SU-DHL-6 (cell line): Measurements from ENCODE around the gene ME1.

Source experiments
- H2AFZ ChIP-seq: fragments of 200-600 bp; sonication (generic); 2 replicates; pipeline ENCODE4 v1.6.1; 2014; ENCODE audit warnings: low read depth, mild to moderate bottlenecking, moderate library complexity, mixed read lengths, antibody characterized with exemption, low read length; ENCODE audit not compliant: severe bottlenecking
- H3F3A ChIP-seq: fragments of 200-600 bp; shearing (Covaris generic); 2 replicates; pipeline ENCODE4 v1.6.0; 2016; ENCODE audit warnings: antibody characterized with exemption, mild to moderate bottlenecking; ENCODE audit not compliant: insufficient read depth
- H3K27ac ChIP-seq: fragments of 200-600 bp; sonication (generic); 2 replicates; pipeline ENCODE4 v1.5.1; 2016; ENCODE audit warnings: low read depth, mild to moderate bottlenecking, low read length, moderate library complexity, mixed read lengths
- H3K27me3 ChIP-seq: fragments of 200-600 bp; sonication (generic), shearing (Covaris generic); 2 replicates; pipeline ENCODE4 v1.6.0; 2014; ENCODE audit warnings: mild to moderate bottlenecking, low read length
- H3K36me3 ChIP-seq: fragments of 200-600 bp; sonication (generic); 2 replicates; pipeline ENCODE4 v1.6.1; 2014; ENCODE audit warnings: mild to moderate bottlenecking, low read length, mixed read lengths
- H3K4me2 ChIP-seq: fragments of 300-600, 200-600 bp; shearing (Covaris generic), sonication (generic); 2 replicates; pipeline ENCODE4 v1.6.0; 2014; ENCODE audit warnings: low read length, low read depth, mild to moderate bottlenecking; ENCODE audit not compliant: poor library complexity, severe bottlenecking
- H3K4me3 ChIP-seq: fragments of 200-600 bp; sonication (generic); 2 replicates; pipeline ENCODE4 v1.5.1; 2014; ENCODE audit warnings: antibody characterized with exemption, low read length, mild to moderate bottlenecking, mixed read lengths; ENCODE audit not compliant: insufficient read depth, poor library complexity, severe bottlenecking
- H3K79me2 ChIP-seq: fragments of 200-600 bp; sonication (generic); 2 replicates; pipeline ENCODE4 v1.6.1; 2014; ENCODE audit warnings: mild to moderate bottlenecking, low read length, moderate library complexity; ENCODE audit not compliant: insufficient read depth
- H3K9ac ChIP-seq: fragments of 200-600 bp; sonication (generic); 2 replicates; pipeline ENCODE4 v1.7.0; 2014; ENCODE audit warnings: mild to moderate bottlenecking, low read length
- H3K9me2 ChIP-seq: fragments of 200-600 bp; sonication (generic); replicated peaks from 2 replicates; pipeline ENCODE4 v1.6.1; 2014; ENCODE audit warnings: low read length; ENCODE audit not compliant: insufficient read depth
- H3K9me3 ChIP-seq: fragments of 200-600 bp; sonication (generic); 2 replicates; pipeline ENCODE4 v1.6.1; 2014; ENCODE audit warnings: low read length, mixed read lengths; ENCODE audit not compliant: insufficient read depth
- H4K20me1 ChIP-seq: fragments of 200-600 bp; sonication (generic); 2 replicates; pipeline ENCODE4 v1.6.1; 2014; ENCODE audit warnings: low read depth, mild to moderate bottlenecking, antibody characterized with exemption, low read length, moderate library complexity, mixed read lengths
- CTCF ChIP-seq: fragments of 200-600 bp; sonication (generic); IDR thresholded peaks from one replicate; pipeline ENCODE4 v1.5.1; 2017; ENCODE audit warnings: antibody characterized with exemption, mild to moderate bottlenecking, low read length, moderate library complexity; ENCODE audit not compliant: insufficient read depth, poor library complexity, severe bottlenecking
- EZH2phosphoT487 ChIP-seq: fragments of 200-600 bp; sonication (generic), shearing (Covaris generic); conservative IDR thresholded peaks from 2 replicates; pipeline ENCODE4 v1.6.1; 2018; ENCODE audit warnings: mild to moderate bottlenecking, antibody characterized with exemption, low read length, moderate library complexity, mixed read lengths

The ME1 gene

GRCh38 chr6:83359638-83360037, 71.2 kb downstream of the ME1 start:
- Histone ChIP-seq H2AFZ (no peak overlapping the region), H3K27ac (no peak overlapping the region)
- no peak for TF ChIP-seq CTCF
- TF ChIP-seq EZH2phosphoT487: no peak

GRCh38 chr6:83354747-83355146, 76.1 kb downstream of the ME1 start:
- no peak overlapping the region for H3K4me2 ChIP-seq
- no peaks in the 10 kb centered on the region for H3K36me3 ChIP-seq
- H3K27ac ChIP-seq: no peak overlapping the region
- H2AFZ ChIP-seq: no peak overlapping the region
- no peak overlapping the region for H3K4me3 ChIP-seq
- no peaks in the 10 kb centered on the region for H3F3A ChIP-seq
- no peak overlapping the region for H3K9ac ChIP-seq
- H3K9me2 ChIP-seq: no peaks in the 10 kb centered on the region
- H3K79me2 ChIP-seq: no peaks in the 10 kb centered on the region
- H4K20me1 ChIP-seq: no peaks in the 10 kb centered on the region
- no peaks in the 10 kb centered on the region for H3K9me3 ChIP-seq
- TF ChIP-seq EZH2phosphoT487 (no peak), CTCF (no peak)
- H3K27me3 ChIP-seq: no peaks in the 10 kb centered on the region

More at GRCh38 chr6:83359638-83360037, 71.2 kb downstream of the ME1 start:
- H4K20me1 ChIP-seq: no peaks in the 10 kb centered on the region
- H3K9me2 ChIP-seq: no peaks in the 10 kb centered on the region
- H3K79me2 ChIP-seq: no peaks in the 10 kb centered on the region
- no peaks in the 10 kb centered on the region for H3K36me3 ChIP-seq
- H3K9ac ChIP-seq: no peak overlapping the region
- no peaks in the 10 kb centered on the region for H3K9me3 ChIP-seq
- H3F3A ChIP-seq: no peaks in the 10 kb centered on the region
- H3K4me3 ChIP-seq: no peak overlapping the region
- no peaks in the 10 kb centered on the region for H3K27me3 ChIP-seq
- H3K4me2 ChIP-seq: no peak overlapping the region

- Histone ChIP-seq H3K9ac (no peak overlapping the region), H3F3A (no peaks in the 10 kb centered on the region), H3K79me2 (no peaks in the 10 kb centered on the region), H3K27me3 (no peaks in the 10 kb centered on the region), H3K36me3 (no peaks in the 10 kb centered on the region), H3K4me3 (no peak overlapping the region), H3K4me2 (no peak overlapping the region), H3K9me3 (no peaks in the 10 kb centered on the region), H3K27ac (no peak overlapping the region), H3K9me2 (no peaks in the 10 kb centered on the region), H2AFZ (no peak overlapping the region), H4K20me1 (no peaks in the 10 kb centered on the region)
- TF ChIP-seq CTCF (no peak), EZH2phosphoT487 (no peak)
Observed at GRCh38 chr6:83352424-83353061, 78.3 kb downstream of the ME1 start.
